ENCODE data around the gene VWF. TPM values are rescaled to one million over a fixed set of nuclear protein-coding genes. Genes with fewer than 3 reads are reported as not detected.

VWF gene
- total RNA-seq, 2 experiments from 2014 or later, result 0.07 TPM; not detected in 1

DNA sequence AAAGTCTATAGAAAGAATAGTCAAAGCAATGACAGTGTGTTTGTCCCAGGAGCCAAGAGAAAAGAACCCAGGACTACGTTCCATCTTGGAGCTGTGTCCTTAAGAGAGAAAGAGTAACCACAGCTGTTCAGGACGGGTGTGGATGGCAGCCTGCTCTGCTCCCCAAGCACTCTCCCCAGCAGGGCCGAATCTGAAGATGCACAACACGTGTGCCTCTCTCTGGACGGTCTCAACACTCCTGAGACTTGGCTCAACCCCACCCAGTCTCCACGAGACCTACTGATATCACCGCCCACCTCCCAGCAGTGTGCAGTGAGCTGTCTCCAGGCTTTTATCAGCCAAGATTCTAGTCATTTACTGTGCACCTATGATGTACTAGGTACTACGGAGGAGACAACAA lies 152.1 kb downstream of the VWF start:
- Mint-ChIP-seq H3K36me3 (ENCODE audit: low read depth) (no peaks in the 10 kb centered on the region), H3K9me3 (ENCODE audit: low read depth) (no peaks in the 10 kb centered on the region), H3K4me1 (no peaks in the 10 kb centered on the region), H3K4me3 (no peak overlapping the region), H3K27ac (no peak overlapping the region), H3K27me3 (peaks cover 5% of the 10 kb centered on the region)
- CTCF ChIA-PET, result interaction anchor here (1.7 kb wide), 1 partner anchor 17 kb away, joined by 6 read pairs; no protein-coding TSS in a partner anchor
- DNase-seq (no peak), ATAC-seq (no peak)
- POLR2A ChIA-PET, result no interaction called here
- intact Hi-C loops (cut with DNase I, micrococcal nuclease), result no loop called here

DNA sequence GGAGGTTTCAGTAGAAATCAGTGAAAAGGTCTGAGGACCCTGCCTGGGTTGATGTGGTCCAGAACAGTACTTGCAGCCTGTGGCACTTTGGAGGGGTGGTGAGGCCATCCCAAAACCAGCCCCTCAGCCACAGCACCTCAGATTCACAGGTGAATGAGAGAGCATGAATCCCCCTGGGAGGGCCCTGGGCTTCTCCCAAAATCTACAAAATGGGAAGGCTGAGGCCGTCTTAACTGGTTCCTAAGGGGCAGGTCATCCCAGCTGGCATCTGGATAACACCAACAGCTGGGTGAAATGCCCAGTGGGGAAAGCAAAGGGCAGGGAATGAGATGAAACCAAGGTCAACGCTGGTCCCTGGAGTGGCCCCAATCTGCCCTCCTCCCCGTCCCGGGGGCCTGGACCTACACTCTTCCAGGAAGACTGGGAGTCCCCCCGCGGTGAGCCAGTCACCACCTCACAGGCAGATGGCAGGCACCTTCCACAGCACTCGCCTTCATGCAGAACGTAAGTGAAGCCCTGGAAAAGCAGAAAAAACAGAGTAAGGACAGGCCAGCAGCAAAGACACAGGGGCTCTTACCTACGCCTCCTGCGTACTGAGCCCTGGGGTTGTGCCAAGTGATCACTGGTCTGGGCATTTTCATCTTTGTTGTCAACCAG lies 153.1 kb downstream of the VWF start:
- CTCF ChIA-PET, result interaction anchor here (0.7 kb wide), 1 partner anchor 56 kb away, joined by 3 read pairs; no protein-coding TSS in a partner anchor
- no peak overlapping the region for H3K27ac Mint-ChIP-seq
- no peaks in the 10 kb centered on the region for H3K36me3 Mint-ChIP-seq (ENCODE audit: low read depth)
- H3K4me1 Mint-ChIP-seq, result no peaks in the 10 kb centered on the region
- POLR2A ChIA-PET, result no interaction called here
- no peak overlapping the region for H3K4me3 Mint-ChIP-seq
- intact Hi-C loops (cut with DNase I, micrococcal nuclease), result no loop called here
- H3K27me3 Mint-ChIP-seq, result peaks cover 3% of the 10 kb centered on the region
- H3K9me3 Mint-ChIP-seq (ENCODE audit: low read depth), result no peaks in the 10 kb centered on the region
- no peak for DNase-seq
- ATAC-seq, result no peak

DNA sequence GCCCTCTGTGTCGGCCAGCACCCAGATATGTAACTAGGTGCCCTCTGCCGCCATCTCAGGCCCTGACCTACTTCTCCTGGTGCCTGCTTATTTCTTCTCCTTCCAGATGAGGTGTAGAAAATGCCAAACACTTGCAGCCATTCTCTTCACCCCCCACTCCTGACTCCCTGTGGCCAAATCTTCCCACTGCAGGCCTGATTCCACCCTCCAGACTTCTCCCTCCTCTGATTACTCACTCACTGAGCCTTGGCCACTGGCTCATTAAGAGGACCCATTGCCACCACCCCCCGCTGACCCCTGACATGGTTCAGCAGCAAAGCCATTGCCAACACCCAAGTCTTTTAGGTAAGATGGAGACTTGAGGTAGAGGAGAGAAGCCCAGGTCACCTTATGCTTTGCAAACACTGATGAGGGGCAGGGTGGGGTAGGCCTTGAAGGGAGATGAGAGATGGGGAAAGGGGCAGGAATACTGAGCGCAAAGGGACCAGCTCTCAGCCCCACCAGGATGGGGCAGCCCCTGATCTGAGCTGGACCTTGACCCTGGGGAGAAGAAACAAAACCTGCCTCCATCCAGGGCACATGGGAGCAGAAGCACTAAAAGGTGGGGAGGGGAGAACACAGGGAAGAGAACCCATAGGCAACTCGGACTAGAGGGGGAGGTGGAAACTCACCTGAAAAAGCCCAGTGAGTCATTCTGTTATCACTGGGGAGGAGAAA lies 154.3 kb downstream of the VWF start:
- ATAC-seq (no peak), DNase-seq (no peak)
- intact Hi-C loops (cut with DNase I, micrococcal nuclease), result loop anchor here in 1 of 2 experiments (5.0 kb wide), 1 partner anchor 72 kb away; no protein-coding TSS in a partner anchor
- Mint-ChIP-seq H3K9me3 (ENCODE audit: low read depth) (no peaks in the 10 kb centered on the region), H3K27me3 (peaks cover 2% of the 10 kb centered on the region), H3K27ac (no peak overlapping the region), H3K36me3 (ENCODE audit: low read depth) (no peaks in the 10 kb centered on the region), H3K4me1 (no peaks in the 10 kb centered on the region), H3K4me3 (no peak overlapping the region)
- POLR2A ChIA-PET, result no interaction called here
- CTCF ChIA-PET, result no interaction called here

DNA sequence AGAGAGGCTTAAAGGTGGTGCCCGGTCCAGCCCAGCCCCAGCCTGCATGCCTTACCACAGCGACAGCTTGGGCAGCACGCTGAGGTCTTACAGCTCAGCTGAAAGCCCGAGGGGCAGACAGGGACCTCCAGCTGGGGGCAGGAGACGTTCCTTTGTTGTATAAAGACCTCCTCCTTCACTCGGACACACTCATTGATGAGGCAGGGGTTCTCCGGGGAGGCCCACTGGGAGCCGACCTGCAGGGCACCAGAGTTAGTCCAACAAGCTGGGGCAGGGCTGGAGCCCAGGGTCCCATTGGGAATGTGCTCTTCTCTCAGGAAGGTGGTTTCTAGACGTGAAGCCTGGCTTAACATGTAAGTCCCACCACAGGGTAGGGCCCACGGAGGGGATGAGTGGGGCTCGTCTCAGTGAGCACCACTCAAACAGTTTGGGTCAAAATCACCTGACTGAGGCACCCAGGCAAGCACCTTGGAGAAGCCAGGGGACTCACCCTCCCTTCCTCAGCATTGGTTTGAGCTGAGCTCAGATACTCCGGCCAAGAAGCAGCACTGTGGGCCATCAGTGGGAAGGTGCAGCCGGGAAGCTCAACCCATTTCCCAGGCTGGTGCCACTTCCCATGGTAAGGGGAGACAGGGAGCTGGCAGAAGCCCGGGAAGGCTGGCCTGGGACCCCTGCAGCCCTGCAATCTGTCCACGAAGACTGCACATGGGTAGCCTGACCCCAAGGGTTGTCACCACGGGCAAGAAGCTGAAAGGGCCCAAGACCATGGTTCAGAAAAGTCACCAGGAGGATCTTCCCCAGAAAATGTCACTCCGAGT lies 155.1 kb downstream of the VWF start:
- Mint-ChIP-seq H3K4me1 (no peaks in the 10 kb centered on the region), H3K9me3 (ENCODE audit: low read depth) (no peaks in the 10 kb centered on the region), H3K4me3 (no peak overlapping the region), H3K27ac (no peak overlapping the region), H3K36me3 (ENCODE audit: low read depth) (no peaks in the 10 kb centered on the region), H3K27me3 (peaks cover 2% of the 10 kb centered on the region)
- intact Hi-C loops (cut with DNase I, micrococcal nuclease), result loop anchor here in 1 of 2 experiments (5.0 kb wide), 1 partner anchor 73 kb away; no protein-coding TSS in a partner anchor
- ChIA-PET CTCF (interaction anchor here (0.7 kb wide), 1 partner anchor 19 kb away, joined by 3 read pairs; no protein-coding TSS in a partner anchor), POLR2A (no interaction called here)
- no peak for DNase-seq
- no peak for ATAC-seq

DNA sequence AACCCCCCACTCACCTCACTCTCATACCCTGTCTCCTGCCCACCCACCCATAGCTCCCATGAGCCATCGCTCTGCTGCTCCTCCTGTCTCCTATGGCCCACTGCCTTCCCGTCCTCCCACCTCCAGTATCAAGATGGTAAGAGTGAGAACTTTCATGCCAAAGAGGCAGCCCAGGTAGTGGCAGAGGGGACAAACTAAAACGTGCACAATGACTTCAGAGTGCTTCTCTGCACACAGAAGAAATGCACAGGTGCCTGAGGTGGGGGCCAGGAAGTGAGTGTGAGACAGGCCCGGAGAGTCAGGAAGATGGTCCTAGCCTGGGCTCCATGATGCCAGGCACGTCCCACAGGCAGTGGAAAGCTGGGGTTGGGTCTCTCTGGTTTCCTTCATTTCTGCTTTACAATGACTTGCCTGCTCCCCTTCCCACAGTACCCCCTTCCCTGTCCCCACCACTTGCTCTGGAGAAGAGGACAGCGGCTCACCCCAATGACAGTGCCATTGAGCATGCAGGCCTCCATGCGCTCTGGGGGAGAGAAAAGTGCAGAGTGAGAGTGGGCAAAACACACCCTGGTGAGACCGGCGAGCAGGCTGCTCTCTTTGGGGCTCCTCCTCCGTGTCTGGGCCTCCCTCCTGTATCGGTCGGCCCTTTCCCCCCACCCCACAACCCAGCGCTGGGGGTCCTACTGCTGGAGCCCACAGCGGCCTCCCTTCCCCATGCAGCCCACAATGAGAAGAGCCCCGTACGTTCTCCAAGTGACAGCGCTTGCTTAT lies 156.6 kb downstream of the VWF start:
- POLR2A ChIA-PET, result no interaction called here
- Mint-ChIP-seq H3K27ac (no peak overlapping the region), H3K4me3 (no peak overlapping the region), H3K27me3 (peaks cover 2% of the 10 kb centered on the region), H3K36me3 (ENCODE audit: low read depth) (no peaks in the 10 kb centered on the region), H3K9me3 (ENCODE audit: low read depth) (no peaks in the 10 kb centered on the region), H3K4me1 (no peaks in the 10 kb centered on the region)
- DNase-seq, result no peak
- no peak for ATAC-seq
- intact Hi-C loops (cut with DNase I, micrococcal nuclease), result loop anchor here in 1 of 2 experiments (5.0 kb wide), 1 partner anchor 74 kb away; no protein-coding TSS in a partner anchor
- CTCF ChIA-PET, result interaction anchor here (0.7 to 1.2 kb wide), 2 partner anchors 11 to 21 kb away, joined by 3 read pairs; no protein-coding TSS in a partner anchor

DNA sequence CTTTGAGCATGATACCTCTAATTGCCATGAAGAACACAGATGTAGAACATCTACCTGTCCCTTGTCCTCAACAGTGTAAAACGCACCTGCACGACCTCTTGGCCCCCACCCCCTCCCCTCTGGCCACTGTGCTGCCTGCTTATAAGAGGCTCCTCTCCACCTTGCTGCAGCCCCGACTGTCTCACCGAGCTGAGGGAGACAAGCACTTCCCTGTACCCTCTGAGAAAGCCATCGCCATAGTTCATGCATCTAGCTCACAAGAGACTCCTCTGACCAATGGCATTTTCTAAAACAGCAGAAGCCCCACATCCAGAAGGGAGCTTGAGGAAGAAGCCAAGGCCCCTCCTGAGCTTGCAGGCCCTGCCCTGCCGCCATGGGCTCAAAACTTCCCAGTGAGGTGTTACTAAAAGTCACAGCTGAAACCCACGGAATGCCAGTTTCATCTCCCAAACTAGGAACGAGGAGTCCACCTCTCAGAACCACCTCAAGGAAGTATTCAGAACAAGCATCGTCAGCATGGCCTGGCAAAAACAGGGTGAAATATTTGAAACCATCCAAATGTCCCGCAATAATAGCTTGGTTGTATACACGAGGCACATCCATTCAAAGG lies 157.9 kb downstream of the VWF start:
- DNase-seq (no peak), ATAC-seq (no peak)
- Mint-ChIP-seq H3K27ac (no peak overlapping the region), H3K4me1 (no peaks in the 10 kb centered on the region), H3K36me3 (ENCODE audit: low read depth) (no peaks in the 10 kb centered on the region), H3K27me3 (peaks cover 2% of the 10 kb centered on the region), H3K4me3 (no peak overlapping the region), H3K9me3 (ENCODE audit: low read depth) (no peaks in the 10 kb centered on the region)
- intact Hi-C loops (cut with DNase I, micrococcal nuclease), result loop anchor here (1.0 to 5.0 kb wide), 3 partner anchors 74 to 319 kb away; no protein-coding TSS in a partner anchor
- ChIA-PET POLR2A (no interaction called here), CTCF (interaction anchor here (0.6 to 1.9 kb wide), 7 partner anchors 10 to 241 kb away, joined by 3 to 5 read pairs (median 3); no protein-coding TSS in a partner anchor)

DNA sequence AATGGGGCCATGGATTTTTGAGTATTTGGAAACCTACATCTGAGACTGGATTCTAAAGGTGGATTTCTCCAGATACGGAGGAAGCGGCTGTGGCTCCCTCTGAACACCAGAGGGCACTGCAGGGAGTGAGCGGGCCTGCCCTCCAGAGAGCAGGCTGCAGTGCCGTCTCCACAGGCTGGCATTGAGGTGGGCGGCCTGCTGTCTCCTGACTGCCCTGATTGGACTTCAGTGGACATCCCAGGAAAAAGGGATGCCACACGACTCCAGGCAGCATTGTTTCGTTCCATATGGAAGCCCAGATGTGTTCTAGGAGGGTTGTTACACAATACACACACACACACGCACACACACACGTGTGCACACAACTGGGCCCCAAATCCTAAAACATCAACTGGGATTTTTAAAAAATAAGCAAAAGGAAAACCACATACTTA lies 158.5 kb downstream of the VWF start:
- ATAC-seq (peak; percentile 91), DNase-seq (peak; percentile 73)
- Mint-ChIP-seq H3K36me3 (ENCODE audit: low read depth) (no peaks in the 10 kb centered on the region), H3K4me1 (no peaks in the 10 kb centered on the region), H3K27me3 (peaks cover 2% of the 10 kb centered on the region), H3K4me3 (no peak overlapping the region), H3K9me3 (ENCODE audit: low read depth) (no peaks in the 10 kb centered on the region), H3K27ac (no peak overlapping the region)
- ChIA-PET POLR2A (no interaction called here), CTCF (interaction anchor here (0.6 to 1.9 kb wide), 5 partner anchors 14 to 186 kb away, joined by 3 to 5 read pairs (median 3); no protein-coding TSS in a partner anchor)
- intact Hi-C loops (cut with DNase I, micrococcal nuclease), result loop anchor here (1.0 to 5.0 kb wide), 3 partner anchors 74 to 319 kb away; no protein-coding TSS in a partner anchor

DNA sequence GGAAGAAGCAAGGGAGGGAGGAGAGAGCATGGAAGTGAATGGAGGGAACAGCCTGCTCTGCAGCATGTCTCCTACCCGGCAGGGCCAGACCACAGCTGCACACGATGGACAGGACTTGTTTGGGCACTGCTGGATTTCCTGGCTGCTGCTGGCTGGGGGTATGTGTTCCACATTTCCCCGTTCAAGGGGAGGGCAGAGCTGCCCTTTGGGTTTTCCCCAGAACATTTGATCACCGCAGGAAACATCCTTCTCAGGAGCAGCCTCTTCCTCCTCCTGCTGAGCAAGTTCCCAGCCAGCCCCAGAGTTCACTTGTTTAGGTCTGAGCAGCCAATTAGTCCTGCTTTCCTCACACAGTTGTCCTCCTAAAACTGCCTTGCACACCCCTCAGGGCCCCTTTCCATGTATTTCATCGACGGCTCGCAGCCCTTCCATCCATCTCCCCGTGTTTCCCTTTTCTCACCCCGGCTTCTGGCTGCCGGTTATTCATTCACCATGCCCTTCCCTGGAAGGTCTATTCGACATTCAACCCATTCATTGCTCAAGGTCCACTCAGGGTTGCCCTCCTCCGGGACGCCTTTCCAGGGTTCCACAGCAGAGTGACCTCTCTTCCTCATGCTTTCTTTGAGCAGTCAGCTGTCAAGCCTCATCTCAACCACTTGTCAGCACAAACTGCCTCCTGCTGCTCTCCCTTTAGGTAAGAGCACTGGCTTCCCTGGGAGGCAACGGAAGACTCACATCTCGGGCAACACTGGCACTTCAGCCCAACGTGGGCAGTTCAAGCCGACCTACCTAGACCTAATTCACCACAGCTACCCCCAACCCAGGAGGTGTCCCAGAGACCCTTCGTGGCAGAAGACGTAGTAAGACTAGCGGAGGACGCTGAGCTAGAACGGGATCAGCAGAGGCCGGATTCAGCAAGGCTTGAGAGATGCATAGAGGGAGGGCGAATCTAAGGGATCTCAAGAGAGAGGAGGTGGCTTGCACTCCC lies 159.3 kb downstream of the VWF start:
- H3K4me3 Mint-ChIP-seq, result no peak overlapping the region
- ChIA-PET POLR2A (no interaction called here), CTCF (interaction anchor here (0.7 to 1.9 kb wide), 5 partner anchors 23 to 186 kb away, joined by 3 to 9 read pairs (median 4); no protein-coding TSS in a partner anchor)
- no peaks in the 10 kb centered on the region for H3K36me3 Mint-ChIP-seq (ENCODE audit: low read depth)
- intact Hi-C loops (cut with DNase I, micrococcal nuclease), result loop anchor here in 1 of 2 experiments (5.0 kb wide), 1 partner anchor 77 kb away; no protein-coding TSS in a partner anchor
- DNase-seq (no peak), ATAC-seq (no peak)
- no peak overlapping the region for H3K27ac Mint-ChIP-seq
- no peaks in the 10 kb centered on the region for H3K4me1 Mint-ChIP-seq
- no peaks in the 10 kb centered on the region for H3K9me3 Mint-ChIP-seq (ENCODE audit: low read depth)
- peaks cover 1% of the 10 kb centered on the region for H3K27me3 Mint-ChIP-seq

DNA sequence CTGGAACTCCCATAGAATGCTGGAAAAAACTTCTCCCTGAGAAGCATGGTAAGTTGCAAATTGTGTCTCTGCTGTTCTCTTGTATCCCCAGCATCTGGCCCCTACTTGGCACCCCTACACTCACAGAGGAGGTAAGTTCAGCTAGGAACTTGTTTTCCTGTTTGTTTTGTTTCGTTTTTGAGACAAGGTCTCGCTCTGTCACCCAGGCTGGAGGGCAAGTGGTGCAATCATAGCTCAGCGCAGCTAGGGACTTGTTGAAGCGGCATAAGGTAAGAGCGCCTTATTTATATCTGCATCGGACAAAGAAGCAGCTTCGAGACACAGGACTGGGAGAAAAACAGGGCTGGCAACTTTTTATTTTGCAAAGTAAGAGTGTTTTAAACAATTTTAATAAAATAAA lies 161.0 kb downstream of the VWF start:
- no peaks in the 10 kb centered on the region for H3K36me3 Mint-ChIP-seq (ENCODE audit: low read depth)
- no peaks in the 10 kb centered on the region for H3K4me1 Mint-ChIP-seq
- no peak for DNase-seq
- no peak overlapping the region for H3K4me3 Mint-ChIP-seq
- no peaks in the 10 kb centered on the region for H3K9me3 Mint-ChIP-seq (ENCODE audit: low read depth)
- peaks cover 4% of the 10 kb centered on the region for H3K27me3 Mint-ChIP-seq
- intact Hi-C loops (cut with DNase I, micrococcal nuclease), result no loop called here
- no peak for ATAC-seq
- ChIA-PET POLR2A (no interaction called here), CTCF (interaction anchor here (1.6 kb wide), 1 partner anchor 76 kb away, joined by 9 read pairs; no protein-coding TSS in a partner anchor)
- no peak overlapping the region for H3K27ac Mint-ChIP-seq
